Neutrophil (primary cell): ENCODE measurements around the gene MAP2K2.

Experiments used
- H3K27ac ChIP-seq: fragments of 200-600 bp; sonication (generic); 2 replicates; pipeline ENCODE4 v1.5.1; 2016; ENCODE audit warnings: mild to moderate bottlenecking, moderate library complexity
- H3K27me3 ChIP-seq: fragments of 200-600 bp; sonication (generic); 2 replicates; pipeline ENCODE4 v1.6.0; 2016; ENCODE audit warnings: mild to moderate bottlenecking
- H3K36me3 ChIP-seq: fragments of 200-600 bp; sonication (generic); 2 replicates; pipeline ENCODE4 v1.5.1; 2017
- H3K4me1 ChIP-seq, 2 experiments: fragments of 200-600 bp in 1 of 2; sonication (generic) in 1 of 2; 1 replicate in 1 of 2; 2 replicates in 1 of 2; pipeline versions ENCODE4 v1.5.1 to v1.6.1; 2013 to 2016; ENCODE audit warnings: low read depth in 1 of 2, low read length in 1 of 2, mild to moderate bottlenecking in 1 of 2, moderate library complexity in 1 of 2; ENCODE audit not compliant: control insufficient read depth in 1 of 2, insufficient read depth in 1 of 2
- H3K4me3 ChIP-seq, 2 experiments: fragments of 200-600 bp in 1 of 2; sonication (generic) in 1 of 2; 1 replicate in 1 of 2; 2 replicates in 1 of 2; pipeline ENCODE4 v1.5.1; 2013 to 2016; ENCODE audit warnings: low read depth in 1 of 2, low read length in 1 of 2, mild to moderate bottlenecking in 1 of 2, moderate library complexity in 1 of 2
- H3K9me3 ChIP-seq: fragments of 200-600 bp; sonication (generic); 2 replicates; pipeline ENCODE4 v1.5.1; 2016
- TF ChIP-seq, protein P1 (sequence below): fragments of 200-600 bp; sonication (generic); IDR thresholded peaks from 2 replicates; pipeline ENCODE4 v1.5.1; 2016; ENCODE audit warnings: antibody characterized with exemption

MAP2K2 gene

DNA sequence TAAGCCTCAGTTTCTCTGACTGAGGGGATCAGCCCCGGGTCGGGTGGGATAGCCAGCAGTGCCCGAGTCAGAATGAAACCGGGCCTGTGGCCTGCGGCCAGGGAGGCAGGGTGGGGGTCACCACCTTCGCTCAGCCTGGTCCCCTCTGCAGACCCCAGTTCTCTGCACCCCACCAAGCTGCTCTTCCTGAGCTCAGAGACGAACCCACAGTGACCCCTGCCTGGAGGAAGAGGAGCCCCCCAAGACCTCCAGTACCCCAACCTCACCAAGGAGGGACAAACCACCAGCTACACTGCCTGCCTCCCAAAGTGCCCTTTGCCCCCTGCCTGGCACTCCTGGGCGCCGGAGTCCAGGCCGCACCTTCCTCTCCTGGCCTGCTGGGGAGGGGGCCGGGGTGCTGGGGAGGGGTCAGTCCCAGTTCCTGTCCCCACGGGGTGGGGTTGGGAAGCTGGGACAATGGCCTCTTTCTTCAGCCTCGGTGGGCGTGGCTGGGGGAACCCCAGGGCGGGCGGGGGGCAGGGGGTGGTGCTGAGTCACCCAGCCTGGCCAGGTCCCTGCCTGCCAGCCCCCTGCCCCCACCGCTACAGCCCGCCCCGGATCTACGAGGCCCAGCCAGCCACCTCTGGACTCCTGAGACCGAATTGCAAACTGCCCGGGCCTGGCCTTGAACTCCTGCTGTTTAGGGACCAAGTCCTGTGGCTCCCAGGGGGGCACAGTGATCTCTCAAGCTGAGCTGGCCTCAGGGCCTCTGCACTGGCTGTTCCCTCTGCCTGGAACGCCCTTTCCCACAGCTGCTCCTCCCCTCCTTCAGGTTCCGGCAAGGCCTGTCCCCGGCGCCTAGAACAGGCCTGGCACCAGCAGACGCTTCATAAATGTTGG is 71.6 kb downstream of the MAP2K2 start:
- H3K36me3 ChIP-seq = peaks cover 78% of the 10 kb centered on the region
- no peaks in the 10 kb centered on the region for H3K9me3 ChIP-seq
- no peaks in the 10 kb centered on the region for H3K27me3 ChIP-seq
- TF ChIP-seq, protein P1, sequence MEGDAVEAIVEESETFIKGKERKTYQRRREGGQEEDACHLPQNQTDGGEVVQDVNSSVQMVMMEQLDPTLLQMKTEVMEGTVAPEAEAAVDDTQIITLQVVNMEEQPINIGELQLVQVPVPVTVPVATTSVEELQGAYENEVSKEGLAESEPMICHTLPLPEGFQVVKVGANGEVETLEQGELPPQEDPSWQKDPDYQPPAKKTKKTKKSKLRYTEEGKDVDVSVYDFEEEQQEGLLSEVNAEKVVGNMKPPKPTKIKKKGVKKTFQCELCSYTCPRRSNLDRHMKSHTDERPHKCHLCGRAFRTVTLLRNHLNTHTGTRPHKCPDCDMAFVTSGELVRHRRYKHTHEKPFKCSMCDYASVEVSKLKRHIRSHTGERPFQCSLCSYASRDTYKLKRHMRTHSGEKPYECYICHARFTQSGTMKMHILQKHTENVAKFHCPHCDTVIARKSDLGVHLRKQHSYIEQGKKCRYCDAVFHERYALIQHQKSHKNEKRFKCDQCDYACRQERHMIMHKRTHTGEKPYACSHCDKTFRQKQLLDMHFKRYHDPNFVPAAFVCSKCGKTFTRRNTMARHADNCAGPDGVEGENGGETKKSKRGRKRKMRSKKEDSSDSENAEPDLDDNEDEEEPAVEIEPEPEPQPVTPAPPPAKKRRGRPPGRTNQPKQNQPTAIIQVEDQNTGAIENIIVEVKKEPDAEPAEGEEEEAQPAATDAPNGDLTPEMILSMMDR = no peak
- H3K27ac ChIP-seq = peak overlapping the region; percentile 58
- peaks cover 6 to 10% of the 10 kb centered on the region in 2 experiments for H3K4me1 ChIP-seq
- no peak overlapping the region for H3K4me3 ChIP-seq

DNA sequence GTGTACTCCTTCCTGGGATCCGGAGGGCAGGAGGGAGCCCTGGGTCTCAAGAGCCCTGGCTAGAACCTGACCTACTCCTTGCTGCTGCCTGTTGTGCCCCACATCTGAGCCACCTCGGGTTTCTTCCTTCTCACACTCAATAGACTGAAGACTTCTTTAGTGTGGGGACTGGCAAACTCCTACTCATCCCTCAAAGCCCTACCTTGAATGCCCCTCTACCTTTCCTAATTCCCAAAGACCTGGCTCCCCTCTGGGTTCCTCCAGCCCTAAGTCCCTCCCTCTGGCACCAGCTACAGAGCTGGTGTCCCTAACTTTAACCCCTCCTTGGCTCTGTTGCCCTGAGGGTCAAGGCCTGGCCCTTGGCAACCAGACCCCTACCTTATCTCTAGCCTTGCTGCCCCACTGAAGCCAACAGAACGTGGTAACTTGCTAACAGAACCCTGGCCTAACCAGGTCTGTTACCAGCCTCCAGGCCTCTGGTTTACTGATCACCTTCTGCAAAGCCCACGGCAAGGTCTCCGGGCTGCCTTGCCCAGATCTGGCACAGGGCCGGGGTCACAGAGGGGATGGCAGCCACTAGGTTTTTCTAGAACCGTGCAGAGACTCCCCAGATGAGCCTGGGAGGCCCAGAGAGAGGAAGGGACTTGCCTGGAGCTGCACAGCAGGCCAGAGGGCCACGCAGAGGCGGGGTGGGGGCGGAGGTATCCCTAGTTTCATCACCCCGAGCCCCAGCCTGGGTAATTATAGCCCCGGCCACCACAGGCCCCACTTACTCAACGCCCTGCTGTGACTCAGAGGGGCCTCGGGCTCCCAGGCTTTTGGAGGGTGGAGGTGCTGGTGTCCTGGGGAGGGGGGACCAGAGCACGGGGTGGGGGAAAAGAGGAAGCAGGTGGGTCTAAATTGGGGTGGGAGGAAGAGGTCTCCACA is 72.5 kb downstream of the MAP2K2 start:
- Histone ChIP-seq H3K27ac (peak overlapping the region; percentile 58), H3K36me3 (peaks cover 83% of the 10 kb centered on the region), H3K4me3 (no peak overlapping the region), H3K27me3 (no peaks in the 10 kb centered on the region), H3K4me1 (peaks cover 6 to 10% of the 10 kb centered on the region in 2 experiments), H3K9me3 (no peaks in the 10 kb centered on the region)
- TF ChIP-seq, protein P1 = no peak

DNA sequence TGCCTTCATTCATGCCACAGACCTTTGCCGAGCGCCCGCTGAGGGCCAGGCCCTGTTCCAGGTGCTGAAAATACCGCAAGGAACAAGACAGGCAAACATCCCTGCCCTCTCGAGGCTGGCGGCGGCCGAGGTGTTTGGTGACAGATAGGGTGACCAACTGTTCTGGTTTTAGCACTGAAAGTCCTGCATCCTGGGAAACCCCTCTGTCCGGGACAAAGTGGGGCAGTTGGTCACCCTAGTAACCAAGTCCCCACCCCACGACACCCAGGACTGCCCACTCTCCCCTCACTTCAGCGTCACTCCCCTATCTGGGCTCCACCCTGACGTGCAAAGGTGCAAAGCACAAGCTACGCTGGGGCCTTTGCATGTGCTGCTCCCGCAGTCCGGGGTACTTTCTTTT is 74.5 kb downstream of the MAP2K2 start:
- Histone ChIP-seq H3K9me3 (no peaks in the 10 kb centered on the region), H3K27ac (peak overlapping the region; percentile 8), H3K27me3 (no peaks in the 10 kb centered on the region), H3K4me3 (no peak overlapping the region), H3K36me3 (peaks cover 82% of the 10 kb centered on the region), H3K4me1 (peaks cover 6 to 10% of the 10 kb centered on the region in 2 experiments)
- TF ChIP-seq, protein P1 = no peak

DNA sequence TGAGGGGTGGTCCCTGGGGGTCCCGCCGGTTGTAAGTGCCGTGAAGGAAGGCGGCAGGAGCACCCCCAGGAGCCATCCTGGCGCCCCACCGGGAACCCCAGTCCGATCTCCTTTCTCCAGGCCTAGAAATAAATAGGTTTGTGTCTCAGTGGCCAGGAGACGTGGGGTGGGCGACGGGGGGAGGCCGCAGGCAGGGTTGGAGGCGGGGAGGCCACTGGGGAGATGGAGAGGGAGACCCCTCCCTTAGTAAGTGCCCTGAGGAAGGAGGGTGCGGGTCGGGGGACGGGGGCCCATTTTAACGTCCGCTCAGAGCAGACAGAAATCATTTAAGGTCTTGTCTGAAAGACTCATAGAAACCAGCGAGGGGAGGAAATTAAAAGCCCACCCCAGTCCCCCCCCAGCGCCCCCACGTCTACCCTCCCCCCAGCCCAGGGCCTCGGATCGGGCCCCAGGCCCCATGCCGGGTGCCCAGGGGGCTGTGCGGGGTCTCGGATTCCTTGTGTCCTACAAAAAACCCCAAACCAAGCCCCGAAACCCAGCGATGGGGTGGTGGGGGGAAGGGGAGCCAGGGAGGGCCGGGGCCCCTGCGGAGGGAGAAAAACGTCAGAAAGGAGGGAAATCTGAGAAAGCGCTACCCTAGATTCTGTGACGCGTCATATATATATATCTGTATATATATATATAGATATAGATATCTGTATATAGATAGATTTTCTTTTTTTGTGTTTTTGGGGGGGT is 76.8 kb downstream of the MAP2K2 start:
- peaks cover 64% of the 10 kb centered on the region for H3K36me3 ChIP-seq
- TF ChIP-seq, protein P1 = no peak
- no peak overlapping the region for H3K27ac ChIP-seq

DNA sequence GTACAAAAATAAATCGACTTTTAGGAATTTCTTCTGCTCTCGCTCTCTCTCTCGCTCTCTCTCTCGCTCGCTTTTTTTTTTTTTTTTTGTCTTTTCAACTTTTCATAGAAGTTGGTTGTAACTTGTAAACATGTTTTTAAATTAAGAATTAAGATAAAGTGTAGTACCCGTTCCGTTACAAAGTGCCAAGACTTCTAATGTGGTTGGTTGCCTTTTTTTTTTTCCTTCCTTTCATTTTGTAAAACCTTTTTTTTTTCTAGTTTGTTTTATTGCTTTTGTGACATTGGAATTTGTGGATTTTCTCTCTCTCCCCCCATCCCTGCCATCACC is 77.6 kb downstream of the MAP2K2 start:
- H3K4me1 ChIP-seq = no peaks in the 10 kb centered on the region
- H3K36me3 ChIP-seq = peaks cover 64% of the 10 kb centered on the region
- TF ChIP-seq, protein P1 = no peak
- no peaks in the 10 kb centered on the region for H3K9me3 ChIP-seq
- H3K27me3 ChIP-seq = no peaks in the 10 kb centered on the region
- H3K27ac ChIP-seq = no peak overlapping the region
- no peak overlapping the region for H3K4me3 ChIP-seq

More for the DNA sequence above, 76.8 kb downstream of the MAP2K2 start:
- Histone ChIP-seq H3K4me1 (peaks cover 0 to 3% of the 10 kb centered on the region in 2 experiments), H3K4me3 (no peak overlapping the region), H3K27me3 (no peaks in the 10 kb centered on the region), H3K9me3 (no peaks in the 10 kb centered on the region)
